HEK293T (cell line): ENCODE data around the gene EFTUD2.

Experiments used
- FOXK2 ChIP-seq: fragments of 450-650 bp; IDR thresholded peaks from 2 replicates; pipeline ENCODE4 v1.6.1; 2016; ENCODE audit warnings: mild to moderate bottlenecking
- NFRKB ChIP-seq: fragments of 450-650 bp; IDR thresholded peaks from 2 replicates; pipeline ENCODE4 v1.6.1; 2016; ENCODE audit warnings: mild to moderate bottlenecking, moderate library complexity

- TF ChIP-seq FOXK2 (no peak), NFRKB (no peak)
Measured at GRCh38 chr17:44867841-44868240, 31.4 kb downstream of the EFTUD2 start.
